Suppressor macrophage (primary cell): ENCODE data around the gene C1QTNF7.

Experiments used
- DNase-seq, 4 experiments: peaks; one replicate each; pipeline ENCODE4 v3.0.0-alpha.2; 2020 to 2022

Gene C1QTNF7

GRCh38 chr4:15458616-15459015 lies 30.8 kb downstream of the C1QTNF7 start:
- DNase-seq = no peak

- DNase-seq = no peak
Measured at GRCh38 chr4:15459706-15460105, 31.9 kb downstream of the C1QTNF7 start.

DNA sequence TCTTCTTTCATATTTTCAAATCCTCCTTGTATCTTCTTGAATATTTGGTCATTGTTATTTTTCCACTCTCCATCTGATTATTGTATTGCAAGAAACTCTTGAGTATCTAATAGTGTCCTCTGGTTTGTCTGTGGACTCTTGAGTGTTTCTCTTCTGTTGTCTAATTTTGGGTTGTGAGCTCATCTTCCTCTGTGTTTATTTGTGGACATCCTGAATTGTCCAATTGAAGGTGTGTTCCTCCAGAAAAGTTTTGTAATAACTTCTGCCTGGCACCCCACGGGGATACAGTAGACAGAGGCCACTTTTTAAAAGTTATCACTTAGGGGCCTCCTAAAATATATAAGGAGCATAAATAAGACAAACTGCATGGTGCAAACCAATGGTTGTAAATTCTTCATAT lies 38.8 kb downstream of the C1QTNF7 start:
- no peak for DNase-seq

DNA sequence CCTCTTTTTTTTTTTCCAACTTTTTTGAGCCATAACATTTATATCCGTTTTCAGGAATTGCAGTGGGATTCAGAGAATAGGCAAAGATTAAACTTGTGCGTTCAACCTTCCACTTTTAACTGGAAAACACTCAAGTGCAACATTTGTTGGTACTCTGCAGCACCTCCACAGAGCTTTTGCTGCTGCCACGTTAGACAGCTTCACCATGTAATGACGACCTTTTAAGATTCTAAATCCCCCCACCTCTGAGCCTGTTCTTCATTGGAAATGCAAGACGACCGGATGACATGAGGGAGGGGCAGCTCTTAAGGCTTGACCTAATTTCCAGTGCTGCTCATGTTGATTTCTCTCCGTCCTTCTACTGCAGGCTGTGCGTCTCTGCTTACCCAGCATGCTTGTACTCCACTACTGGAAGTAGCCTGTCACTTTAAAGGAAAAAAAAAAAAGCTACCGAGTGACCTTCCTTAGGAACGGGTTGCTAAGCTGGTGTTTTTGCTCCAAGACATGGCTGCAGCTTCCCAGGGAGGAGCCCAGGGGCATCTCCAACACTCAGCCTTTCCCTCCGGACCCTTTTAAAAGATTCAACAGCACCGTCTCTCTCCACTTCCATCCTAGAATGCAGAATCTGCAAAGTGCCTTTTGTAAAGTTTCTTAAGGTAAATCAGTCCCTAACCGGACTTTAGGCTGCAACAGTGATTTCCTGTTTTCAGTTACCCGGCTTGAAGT lies 41.7 kb downstream of the C1QTNF7 start, which contains the start of gene CC2D2A:
Gene CC2D2A (plus strand): TSS at position 481 of the 726 bp plus-strand sequence. CDS start 6,051 bp downstream, outside the sequence.
- DNase-seq = peak; percentile 32 to 62 (median 56)

DNA sequence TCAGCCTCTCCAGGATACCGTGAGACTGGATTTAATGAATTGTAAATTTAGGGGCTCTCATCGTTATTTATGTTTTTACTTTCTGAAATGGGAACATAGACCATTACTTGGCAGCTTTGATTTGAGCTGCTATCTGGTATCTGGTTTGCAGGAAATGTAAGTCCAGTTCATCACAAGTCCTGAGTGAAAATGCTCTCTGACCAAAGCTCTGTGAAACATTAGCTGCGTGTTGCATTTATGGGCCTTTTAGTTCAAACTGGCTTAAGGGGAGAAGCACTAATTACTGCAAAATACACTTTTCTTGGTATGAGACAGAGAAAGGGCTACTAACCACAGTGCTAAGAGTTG lies 42.3 kb downstream of the C1QTNF7 start:
- DNase-seq = no peak

DNA sequence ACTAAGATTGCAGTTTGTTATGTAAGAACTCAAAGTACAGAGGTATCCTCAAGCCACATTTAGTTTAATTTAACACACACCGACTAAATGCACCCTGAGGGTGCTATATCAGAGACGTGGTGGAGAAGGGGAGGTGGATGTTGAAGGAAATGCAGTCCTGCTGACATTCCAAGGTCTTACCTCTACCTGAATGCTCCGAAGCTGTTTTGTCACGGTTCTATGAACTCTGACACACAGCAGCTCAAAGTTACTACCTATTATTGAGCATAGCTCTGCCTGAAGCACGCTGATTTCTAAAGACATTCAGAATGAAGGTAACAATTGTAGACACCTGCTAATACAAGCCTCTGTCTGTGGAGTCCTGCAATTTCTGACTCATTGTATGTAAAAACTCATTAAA lies 48.6 kb downstream of the C1QTNF7 start:
- DNase-seq = no peak

- no peak for DNase-seq
Measured at GRCh38 chr4:15478724-15479088, 50.9 kb downstream of the C1QTNF7 start.

GRCh38 chr4:15479089-15479912 lies 51.5 kb downstream of the C1QTNF7 start:
- DNase-seq = peak; percentile 37 to 62 (median 52)

GRCh38 chr4:15479913-15480185 lies 52.0 kb downstream of the C1QTNF7 start:
- DNase-seq = no peak

GRCh38 chr4:15481961-15482745 lies 54.3 kb downstream of the C1QTNF7 start:
- no peak for DNase-seq

DNA sequence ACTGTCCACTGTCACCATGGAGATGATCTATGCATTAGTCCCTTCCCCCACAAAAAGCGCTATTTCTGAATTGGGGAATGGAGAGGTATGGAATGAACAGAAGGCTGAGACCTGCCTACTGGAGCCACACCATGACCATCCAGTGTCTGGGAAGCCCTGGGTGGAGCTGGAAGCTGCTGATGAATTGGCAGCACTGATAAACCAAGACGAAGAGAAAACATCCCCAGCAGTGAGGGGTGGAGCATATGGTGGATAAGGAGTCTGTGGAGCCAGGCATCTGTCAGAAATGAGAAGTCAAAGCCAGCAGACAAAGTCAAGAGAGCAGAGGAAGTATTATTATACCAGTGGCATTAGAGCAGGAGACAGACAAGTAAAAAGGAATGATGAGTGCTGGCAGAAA lies 55.0 kb downstream of the C1QTNF7 start:
- DNase-seq = no peak

DNA sequence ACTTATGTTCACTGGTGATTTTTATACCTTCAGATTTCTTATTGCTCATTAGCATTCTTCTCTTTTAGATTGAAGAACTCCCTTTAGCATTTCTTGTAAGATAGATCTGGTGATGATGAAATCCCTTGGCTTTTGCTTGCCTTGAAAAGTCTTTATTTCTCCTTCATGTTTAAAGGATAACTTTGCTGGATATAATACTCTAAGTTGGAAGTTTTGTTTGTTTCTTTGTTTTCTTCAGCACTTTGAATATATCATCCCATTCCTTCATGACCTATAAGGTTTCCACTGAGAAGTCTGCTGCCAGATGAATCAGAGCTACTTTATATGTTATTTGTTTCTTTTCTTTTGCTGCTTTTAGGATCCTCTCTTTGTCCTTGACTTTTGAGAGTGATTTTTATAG lies 60.3 kb downstream of the C1QTNF7 start:
- DNase-seq = no peak

GRCh38 chr4:15488658-15489470 lies 61.0 kb downstream of the C1QTNF7 start:
- DNase-seq = no peak

DNA sequence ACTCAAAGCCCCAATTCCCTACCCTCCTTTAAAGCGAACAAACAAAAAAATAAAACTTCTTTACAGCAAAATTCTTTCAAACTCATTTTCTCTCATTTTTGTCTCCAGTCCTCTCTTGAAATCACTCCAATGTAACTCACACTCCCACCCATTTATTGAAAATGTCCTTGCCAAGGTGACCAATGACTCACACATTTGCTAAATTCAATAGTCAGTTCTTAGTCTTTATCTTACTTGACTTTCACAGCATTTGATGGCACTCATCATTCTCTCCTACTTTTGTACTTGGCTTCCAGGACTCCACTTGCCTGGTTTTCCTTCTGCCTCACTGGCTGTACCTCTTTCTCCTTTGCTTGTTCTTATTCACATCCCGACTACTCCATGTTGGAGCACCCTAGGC lies 61.7 kb downstream of the C1QTNF7 start:
- DNase-seq = no peak

- no peak for DNase-seq
Measured at GRCh38 chr4:15493411-15493810, 65.6 kb downstream of the C1QTNF7 start.

DNA sequence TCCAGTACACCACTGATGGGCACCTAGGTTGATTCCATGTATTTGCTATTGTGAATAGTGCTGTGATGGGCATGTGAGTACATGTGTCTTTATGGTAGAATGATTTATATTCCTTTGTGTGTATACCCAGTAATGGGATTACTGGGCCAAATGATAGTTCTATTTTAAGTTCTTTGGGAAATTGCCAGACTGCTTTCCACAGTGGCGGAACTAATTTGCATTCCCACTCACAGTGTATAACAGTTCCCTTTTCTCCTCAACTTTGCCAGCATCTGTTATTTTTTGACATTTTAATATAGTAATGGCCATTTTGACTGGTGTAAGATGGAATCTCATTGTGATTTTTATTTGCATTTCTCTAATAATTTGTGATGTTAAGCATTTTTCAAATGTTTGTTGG lies 67.8 kb downstream of the C1QTNF7 start:
- peak; percentile 3 to 66 (median 36) for DNase-seq
